H1 (cell line): ENCODE measurements around the gene ZNF414. TPM values are rescaled to one million over a fixed set of nuclear protein-coding genes. Genes with fewer than 3 reads are reported as not detected.

Source experiments
- CHD2 ChIP-seq: IDR thresholded peaks from 2 replicates; pipeline ENCODE4 v1.6.1; 2012; ENCODE audit warnings: low read length, improper control_type of control experiment
- TCF12 ChIP-seq: IDR thresholded peaks from 2 replicates; pipeline ENCODE4 v1.6.1; 2011; ENCODE audit warnings: low read depth, mild to moderate bottlenecking, low read length
- polyA plus RNA-seq, 7 experiments: library from polyadenylated mRNA; depleted of rRNA in 3 of 7; stranded (reverse) in 5 of 7; unstranded in 2 of 7; fragments of >200 nt in 5 of 7; fragments of 200-250 nt in 2 of 7; gene quantifications; 1 replicate in 5 of 7; 2 replicates in 1 of 7; 4 replicates in 1 of 7; pipeline versions ENCODE4 v1.2.1 to v1.2.3, GENCODE V29; 2011 to 2013; ENCODE audit warnings: missing spikeins in 2 of 7, mixed read lengths in 2 of 7
- total RNA-seq: library from RNA; stranded (reverse); fragmentation: NEBNext Ultra II Directional; extraction: Animal tissue kit (Norgen Biotek cat#: 25700); gene quantifications from 2 replicates; pipeline ENCODE4 v1.2.1, GENCODE V29; 2021

Gene ZNF414
- total and polyA plus RNA-seq, 2 of the 8 experiments (the other 6 are each of a cell fraction or from before 2014, with no cell fraction given) = 9.7 to 26.8 TPM

DNA sequence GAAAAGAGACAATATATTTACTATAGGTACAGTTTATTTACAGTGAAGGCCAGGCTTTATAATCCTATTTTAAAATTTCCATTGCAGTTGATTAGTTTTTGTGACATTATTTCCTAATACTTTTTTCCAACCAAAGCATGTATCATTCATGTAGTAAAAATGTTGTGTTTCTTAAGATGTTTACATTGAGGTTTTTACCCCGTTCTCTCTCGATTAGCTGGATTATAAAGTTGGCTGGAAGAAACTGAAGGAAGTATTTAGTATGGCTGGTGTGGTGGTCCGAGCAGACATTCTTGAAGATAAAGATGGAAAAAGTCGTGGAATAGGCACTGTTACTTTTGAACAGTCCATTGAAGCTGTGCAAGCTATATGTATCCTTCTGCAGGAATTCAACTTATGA, 47.9 kb downstream of the ZNF414 start (continued):
- no peak for TF ChIP-seq TCF12
- TF ChIP-seq CHD2 = no peak
- TF ChIP-seq, all 59 proteins: peak for 0
